GM12875 (cell line): ENCODE measurements around the gene CLTCL1.

Experiments used
- H3K4me3 ChIP-seq: one replicate; pipeline ENCODE4 v1.5.1; 2011; ENCODE audit warnings: low read depth, low read length, control low read depth
- TF ChIP-seq, protein P1 (sequence below): IDR thresholded peaks from 2 replicates; pipeline ENCODE4 v1.5.1; 2011; ENCODE audit warnings: low read depth, mild to moderate bottlenecking, control low read depth, inconsistent platforms, low read length, moderate library complexity, borderline replicate concordance; ENCODE audit not compliant: insufficient read depth

CLTCL1 gene

GRCh38 chr22:19224985-19225384 is 66.5 kb downstream of the CLTCL1 start:
- no peak overlapping the region for H3K4me3 ChIP-seq
- TF ChIP-seq, protein P1, sequence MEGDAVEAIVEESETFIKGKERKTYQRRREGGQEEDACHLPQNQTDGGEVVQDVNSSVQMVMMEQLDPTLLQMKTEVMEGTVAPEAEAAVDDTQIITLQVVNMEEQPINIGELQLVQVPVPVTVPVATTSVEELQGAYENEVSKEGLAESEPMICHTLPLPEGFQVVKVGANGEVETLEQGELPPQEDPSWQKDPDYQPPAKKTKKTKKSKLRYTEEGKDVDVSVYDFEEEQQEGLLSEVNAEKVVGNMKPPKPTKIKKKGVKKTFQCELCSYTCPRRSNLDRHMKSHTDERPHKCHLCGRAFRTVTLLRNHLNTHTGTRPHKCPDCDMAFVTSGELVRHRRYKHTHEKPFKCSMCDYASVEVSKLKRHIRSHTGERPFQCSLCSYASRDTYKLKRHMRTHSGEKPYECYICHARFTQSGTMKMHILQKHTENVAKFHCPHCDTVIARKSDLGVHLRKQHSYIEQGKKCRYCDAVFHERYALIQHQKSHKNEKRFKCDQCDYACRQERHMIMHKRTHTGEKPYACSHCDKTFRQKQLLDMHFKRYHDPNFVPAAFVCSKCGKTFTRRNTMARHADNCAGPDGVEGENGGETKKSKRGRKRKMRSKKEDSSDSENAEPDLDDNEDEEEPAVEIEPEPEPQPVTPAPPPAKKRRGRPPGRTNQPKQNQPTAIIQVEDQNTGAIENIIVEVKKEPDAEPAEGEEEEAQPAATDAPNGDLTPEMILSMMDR: no peak

DNA sequence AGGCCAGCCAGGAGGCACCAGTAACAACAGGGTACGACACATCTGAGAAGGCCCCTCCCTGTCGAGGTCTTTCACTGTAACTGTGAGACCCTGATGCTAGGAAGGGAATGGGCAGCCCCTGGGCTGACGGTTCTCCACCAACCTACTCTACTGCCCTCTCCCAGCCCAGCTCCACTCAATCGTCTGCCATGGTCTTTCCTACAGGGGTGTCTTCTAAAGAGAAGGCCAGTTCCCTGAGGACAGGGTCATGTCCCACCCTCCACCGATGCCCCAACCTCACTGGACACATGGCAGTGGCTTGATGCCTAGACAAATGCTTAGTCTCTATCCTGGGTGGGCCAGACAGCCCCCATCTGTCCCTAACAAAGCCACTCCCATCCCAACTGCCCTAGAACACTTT is 67.0 kb downstream of the CLTCL1 start:
- TF ChIP-seq, protein P1: no peak
- no peak overlapping the region for H3K4me3 ChIP-seq

- TF ChIP-seq, protein P1: no peak
- no peak overlapping the region for H3K4me3 ChIP-seq
Measured at GRCh38 chr22:19223617-19224016, 67.9 kb downstream of the CLTCL1 start.

- TF ChIP-seq, protein P1: no peak
- H3K4me3 ChIP-seq: no peak overlapping the region
Measured at GRCh38 chr22:19223110-19223509, 68.4 kb downstream of the CLTCL1 start.

- TF ChIP-seq, protein P1: no peak
- H3K4me3 ChIP-seq: no peak overlapping the region
Measured at GRCh38 chr22:19222242-19223005, 69.1 kb downstream of the CLTCL1 start.

DNA sequence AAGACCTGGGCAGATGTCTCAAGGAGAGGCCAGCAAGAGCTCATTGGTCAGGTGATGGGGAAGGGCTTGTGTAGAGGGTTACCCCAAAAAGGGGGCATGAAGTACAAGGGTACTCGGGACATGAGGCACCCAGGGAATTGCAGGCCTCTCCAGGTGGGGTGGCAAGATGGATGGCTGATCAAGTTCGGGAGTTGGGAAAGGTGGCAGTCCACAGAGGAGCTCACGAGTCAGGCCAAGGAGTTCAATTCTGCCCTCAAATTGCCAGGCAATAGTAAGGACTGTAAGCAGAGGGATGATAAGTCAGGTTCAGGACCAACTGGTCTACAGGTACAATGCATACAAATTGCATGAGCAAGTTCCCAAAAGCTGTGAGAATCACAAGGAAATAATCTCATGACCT is 70.7 kb downstream of the CLTCL1 start:
- TF ChIP-seq, protein P1: no peak
- H3K4me3 ChIP-seq: no peak overlapping the region

- no peak overlapping the region for H3K4me3 ChIP-seq
- TF ChIP-seq, protein P1: no peak
Measured at GRCh38 chr22:19218541-19219233, 72.8 kb downstream of the CLTCL1 start.
